A549 (cell line): ENCODE data around the gene ADAMTSL3.

Experiments used
- CHD4 ChIP-seq: fragments of 200-600 bp; sonication (generic); IDR thresholded peaks from 2 replicates; pipeline ENCODE4 v1.6.1; 2016; ENCODE audit warnings: antibody characterized with exemption, mild to moderate bottlenecking, borderline replicate concordance
- HDAC2 ChIP-seq: fragments of 200-600 bp; sonication (generic); IDR thresholded peaks from 2 replicates; pipeline ENCODE4 v1.6.1; 2016
- JUNB ChIP-seq: fragments of >200 bp; sonication (Bioruptor Twin); formaldehyde crosslinking; IDR thresholded peaks from 2 replicates; pipeline ENCODE4 v1.6.1; 2016
- MAFK ChIP-seq: fragments of 450-650 bp; IDR thresholded peaks from 2 replicates; pipeline ENCODE4 v1.6.1; 2014; ENCODE audit not compliant: partially characterized antibody
- NR3C1 ChIP-seq: fragments of >200 bp; sonication (Bioruptor Twin); formaldehyde crosslinking; IDR thresholded peaks from 3 replicates; pipeline ENCODE4 v1.6.1; 2017
- RAD21 ChIP-seq, 2 experiments: fragments of >200 bp in 1 of 2; sonication (Bioruptor Twin) in 1 of 2; formaldehyde crosslinking in 1 of 2; IDR thresholded peaks in 1 of 2; conservative IDR thresholded peaks in 1 of 2; 2 replicates in 1 of 2; 3 replicates in 1 of 2; pipeline ENCODE4 v1.6.1; 2012 to 2018; ENCODE audit warnings: inconsistent platforms in 1 of 2
- USF2 ChIP-seq: fragments of 450-650 bp; IDR thresholded peaks from 2 replicates; pipeline ENCODE4 v1.6.1; 2014; ENCODE audit warnings: antibody characterized with exemption
- TF ChIP-seq, protein P1 (sequence below): IDR thresholded peaks from 2 replicates; pipeline ENCODE4 v1.6.1; 2012
- TF ChIP-seq, protein P2 (sequence below): fragments of >200 bp; sonication (Bioruptor Twin); formaldehyde crosslinking; IDR thresholded peaks from 3 replicates; pipeline ENCODE4 v1.5.1; 2016

DNA sequence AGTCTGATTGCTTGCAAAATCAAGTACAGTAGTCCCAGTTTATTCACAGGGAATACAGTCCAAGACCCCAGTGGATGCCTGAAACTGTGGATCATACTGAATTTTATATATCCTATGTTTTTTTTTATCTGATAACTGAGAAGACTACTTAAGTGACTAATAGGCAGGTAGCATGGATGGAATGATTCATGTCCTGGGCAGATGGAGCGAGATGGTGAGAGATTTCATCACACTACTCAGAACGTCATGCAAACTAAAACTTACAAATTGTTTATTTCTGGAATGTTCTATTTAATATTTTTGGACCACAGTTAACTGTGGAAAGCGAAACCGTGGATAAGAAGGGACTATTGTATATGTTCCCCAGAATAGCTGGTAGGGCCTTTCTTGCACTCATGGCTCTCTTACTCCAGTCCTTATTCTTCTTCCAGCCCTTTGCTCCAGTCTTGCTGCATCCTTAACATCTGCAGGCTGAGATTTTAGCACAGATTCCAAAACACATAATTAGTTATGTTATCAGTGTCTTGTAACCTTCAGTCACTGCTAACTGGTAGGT is 290.0 kb downstream of the ADAMTSL3 start:
- TF ChIP-seq, protein P1, sequence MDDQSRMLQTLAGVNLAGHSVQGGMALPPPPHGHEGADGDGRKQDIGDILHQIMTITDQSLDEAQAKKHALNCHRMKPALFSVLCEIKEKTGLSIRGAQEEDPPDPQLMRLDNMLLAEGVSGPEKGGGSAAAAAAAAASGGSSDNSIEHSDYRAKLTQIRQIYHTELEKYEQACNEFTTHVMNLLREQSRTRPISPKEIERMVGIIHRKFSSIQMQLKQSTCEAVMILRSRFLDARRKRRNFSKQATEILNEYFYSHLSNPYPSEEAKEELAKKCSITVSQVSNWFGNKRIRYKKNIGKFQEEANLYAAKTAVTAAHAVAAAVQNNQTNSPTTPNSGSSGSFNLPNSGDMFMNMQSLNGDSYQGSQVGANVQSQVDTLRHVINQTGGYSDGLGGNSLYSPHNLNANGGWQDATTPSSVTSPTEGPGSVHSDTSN, result no peak
- TF ChIP-seq NR3C1 (no peak), RAD21 (conservative IDR thresholded peaks at IDR 0.05 in 1 of 2, IDR thresholded peaks at IDR 0.05 in 1 of 2) (no peak), HDAC2 (no peak), USF2 (no peak), JUNB (no peak), MAFK (no peak), CHD4 (no peak)
- TF ChIP-seq, protein P2, sequence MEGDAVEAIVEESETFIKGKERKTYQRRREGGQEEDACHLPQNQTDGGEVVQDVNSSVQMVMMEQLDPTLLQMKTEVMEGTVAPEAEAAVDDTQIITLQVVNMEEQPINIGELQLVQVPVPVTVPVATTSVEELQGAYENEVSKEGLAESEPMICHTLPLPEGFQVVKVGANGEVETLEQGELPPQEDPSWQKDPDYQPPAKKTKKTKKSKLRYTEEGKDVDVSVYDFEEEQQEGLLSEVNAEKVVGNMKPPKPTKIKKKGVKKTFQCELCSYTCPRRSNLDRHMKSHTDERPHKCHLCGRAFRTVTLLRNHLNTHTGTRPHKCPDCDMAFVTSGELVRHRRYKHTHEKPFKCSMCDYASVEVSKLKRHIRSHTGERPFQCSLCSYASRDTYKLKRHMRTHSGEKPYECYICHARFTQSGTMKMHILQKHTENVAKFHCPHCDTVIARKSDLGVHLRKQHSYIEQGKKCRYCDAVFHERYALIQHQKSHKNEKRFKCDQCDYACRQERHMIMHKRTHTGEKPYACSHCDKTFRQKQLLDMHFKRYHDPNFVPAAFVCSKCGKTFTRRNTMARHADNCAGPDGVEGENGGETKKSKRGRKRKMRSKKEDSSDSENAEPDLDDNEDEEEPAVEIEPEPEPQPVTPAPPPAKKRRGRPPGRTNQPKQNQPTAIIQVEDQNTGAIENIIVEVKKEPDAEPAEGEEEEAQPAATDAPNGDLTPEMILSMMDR, result no peak
